Breast epithelium (tissue), 3 donors: Measurements from ENCODE around the gene BMS1.

ENCODE experiments used
- CTCF ChIP-seq, 3 donors: fragments of 450-650 bp; IDR thresholded peaks; one replicate each; pipeline ENCODE4 v1.5.1; 2016 to 2017; ENCODE audit warnings: antibody characterized with exemption in 3 of 3, mild to moderate bottlenecking in 3 of 3, moderate library complexity in 3 of 3
- POLR2AphosphoS5 ChIP-seq, 3 donors: sonication (generic); formaldehyde crosslinking; IDR thresholded peaks; one replicate each; pipeline ENCODE4 v1.6.1; 2017; ENCODE audit warnings: antibody characterized with exemption in 3 of 3

- TF ChIP-seq POLR2AphosphoS5 (IDR thresholded peaks at IDR 0.05): no peak
- TF ChIP-seq CTCF (IDR thresholded peaks at IDR 0.05): no peak
These were observed 14.7 kb upstream of the BMS1 start for GRCh38 chr10:42767906-42768305.
